ENCODE data around the gene FOLR1.

- no peak for TF ChIP-seq EZH2 (IDR thresholded peaks at IDR 0.05; ENCODE audit: borderline replicate concordance, low read depth, low read length, severe bottlenecking)
- no peak for TF ChIP-seq CTCF (IDR thresholded peaks at IDR 0.05; ENCODE audit: borderline replicate concordance, extremely low read depth, low read length, poor library complexity, severe bottlenecking)
Observed at GRCh38 chr11:72190631-72191071, 1.3 kb upstream of the FOLR1 start.

Measured in DND-41 (cell line).